ENCODE data around the gene CCDC144A. TPM values are rescaled to one million over a fixed set of nuclear protein-coding genes. Genes with fewer than 3 reads are reported as not detected.
"Not testable (repeated sequence)": the region's sequence is repeated elsewhere in the genome, so short reads cannot be mapped to it uniquely, and the experiment has no call there.

CCDC144A gene
- total RNA-seq, 2 donors from 2014 or later = 0.13 to 0.20 TPM

DNA sequence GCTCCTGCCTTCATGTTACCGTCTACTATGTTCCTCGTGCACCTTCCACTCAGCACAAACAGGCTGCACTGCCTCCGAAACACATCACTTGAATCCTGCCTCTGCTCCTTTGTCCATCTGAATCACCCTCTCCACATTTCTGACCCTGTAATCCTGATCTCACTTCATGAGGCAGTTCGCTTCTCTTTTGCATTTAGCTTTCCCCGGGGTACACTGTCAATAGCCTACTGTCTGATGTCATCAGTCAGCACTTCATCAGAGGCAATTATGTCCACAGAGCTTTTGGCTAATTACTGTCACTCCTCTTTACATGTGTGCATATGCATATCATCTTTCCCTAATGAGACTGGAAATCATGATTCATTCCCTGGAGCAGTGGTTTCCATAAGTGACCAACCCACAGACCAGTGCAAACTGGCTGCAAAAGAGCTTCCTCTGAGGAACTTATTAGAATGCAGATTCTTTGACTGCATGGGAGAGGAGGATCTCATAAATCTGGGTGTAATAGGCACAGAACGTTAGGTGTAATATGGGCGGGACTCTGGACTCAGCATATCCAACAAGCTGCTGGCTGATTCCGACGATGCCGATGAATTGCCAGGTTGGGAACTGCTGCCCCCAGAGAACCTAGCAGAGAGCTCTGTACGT lies 99.0 kb downstream of the CCDC144A start:
- not testable (repeated sequence) for H3K4me3 ChIP-seq

DNA sequence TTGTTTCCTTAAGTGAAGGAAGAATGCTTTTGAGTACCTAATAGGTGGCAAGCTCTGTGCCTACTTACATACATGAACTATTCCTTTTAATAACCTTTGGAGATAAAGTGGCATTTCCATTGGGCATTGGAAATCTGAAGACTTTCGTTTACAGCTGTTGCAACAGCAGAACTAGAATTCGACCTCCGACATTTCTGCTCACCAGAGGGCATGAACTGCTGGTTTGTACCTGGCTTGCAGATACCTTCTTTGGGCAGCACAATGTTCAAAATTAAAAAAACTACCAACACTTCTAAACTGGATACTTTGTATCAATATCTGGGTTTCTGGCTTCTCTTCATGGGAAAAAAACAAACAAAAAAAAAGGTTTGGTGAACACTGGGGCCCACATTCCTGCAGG lies 99.6 kb downstream of the CCDC144A start:
- H3K9ac ChIP-seq (ENCODE audit: low read depth in 2 of 2, low read length in 2 of 2); H3K27ac ChIP-seq; H3K9me3 ChIP-seq; intact Hi-C loops (cut with DNase I); DNase-seq; H3K4me1 ChIP-seq; H3K36me3 ChIP-seq; H3K4me3 ChIP-seq; H3K27me3 ChIP-seq: not testable (repeated sequence)

More for the DNA sequence above, 99.0 kb downstream of the CCDC144A start:
- H3K27me3 ChIP-seq; H3K4me1 ChIP-seq; DNase-seq; H3K27ac ChIP-seq; H3K9me3 ChIP-seq; intact Hi-C loops (cut with DNase I); H3K9ac ChIP-seq (ENCODE audit: low read depth in 2 of 2, low read length in 2 of 2); H3K36me3 ChIP-seq: not testable (repeated sequence)

DNA sequence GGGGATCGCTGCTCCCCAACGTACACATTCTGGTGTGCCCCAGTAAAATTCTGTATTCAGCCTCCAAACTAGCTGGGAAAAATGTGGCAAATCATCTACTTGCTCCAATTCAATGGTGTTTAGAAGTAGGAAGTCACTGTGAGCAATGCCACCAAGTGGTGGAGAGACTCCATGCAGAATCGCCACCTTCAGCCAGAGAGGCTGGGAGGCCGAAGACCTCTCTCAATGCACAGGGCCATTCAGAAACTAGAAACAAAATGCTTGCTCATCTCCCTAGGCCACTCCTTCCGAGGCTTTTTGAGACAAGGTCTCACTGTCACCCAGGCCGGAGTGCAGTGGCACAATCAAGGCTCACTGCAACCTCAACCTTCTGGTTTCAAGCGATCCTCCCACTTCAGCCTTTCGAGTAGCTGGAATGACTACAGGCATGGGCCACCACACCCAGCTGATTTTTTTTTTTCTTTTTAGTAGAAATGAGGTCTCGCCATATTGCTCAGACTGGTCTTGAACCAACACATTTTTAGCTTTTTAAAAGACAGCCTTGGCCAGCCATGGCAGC lies 100.4 kb downstream of the CCDC144A start:
- H3K9me3 ChIP-seq; DNase-seq; intact Hi-C loops (cut with DNase I); H3K27me3 ChIP-seq; H3K4me3 ChIP-seq; H3K36me3 ChIP-seq; H3K27ac ChIP-seq; H3K9ac ChIP-seq (ENCODE audit: low read depth in 2 of 2, low read length in 2 of 2); H3K4me1 ChIP-seq: not testable (repeated sequence)

DNA sequence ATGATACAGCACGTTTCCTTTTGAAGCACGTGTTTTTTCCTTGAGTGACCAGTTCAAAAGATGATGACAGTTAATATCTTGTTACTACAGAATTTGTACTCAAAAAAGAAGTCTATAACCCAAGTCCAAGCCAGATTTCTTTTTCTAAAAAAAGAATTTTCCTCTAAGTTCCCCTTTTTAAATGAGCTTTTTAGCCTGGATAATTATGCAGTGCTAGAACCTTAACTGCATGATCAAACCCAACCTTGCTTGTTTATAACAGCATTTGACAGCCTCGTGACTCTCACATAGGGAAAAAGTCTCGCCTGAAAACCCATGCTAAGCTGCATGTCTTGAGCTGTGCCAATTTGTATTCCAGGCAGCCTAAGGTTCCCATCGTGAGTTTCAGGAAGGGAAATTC lies 104.2 kb downstream of the CCDC144A start:
- intact Hi-C loops (cut with DNase I); DNase-seq; H3K27ac ChIP-seq: not testable (repeated sequence)

DNA sequence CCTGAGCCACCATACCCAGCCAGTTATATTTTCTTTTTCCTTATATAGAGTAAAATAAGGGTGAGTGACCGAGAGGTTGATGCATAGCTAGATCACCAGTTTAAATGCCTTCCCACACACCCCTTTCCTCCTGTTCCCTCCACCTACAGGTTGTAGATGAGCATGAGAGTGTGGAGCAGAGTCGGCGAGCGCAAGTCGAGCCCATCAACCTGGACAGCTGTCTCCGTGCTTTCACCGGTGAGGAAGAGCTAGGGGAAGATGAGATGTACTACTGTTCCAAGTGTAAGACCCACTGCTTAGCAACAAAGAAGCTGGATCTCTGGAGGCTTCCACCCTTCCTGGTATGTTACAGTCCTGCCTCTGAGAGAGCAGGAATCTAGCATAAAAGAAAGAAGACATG lies 105.9 kb downstream of the CCDC144A start:
- H3K4me3 ChIP-seq; H3K36me3 ChIP-seq; H3K27me3 ChIP-seq; DNase-seq; H3K9ac ChIP-seq (ENCODE audit: low read depth in 2 of 2, low read length in 2 of 2); H3K9me3 ChIP-seq; H3K4me1 ChIP-seq; H3K27ac ChIP-seq; intact Hi-C loops (cut with DNase I): not testable (repeated sequence)

More for the DNA sequence above, 104.2 kb downstream of the CCDC144A start:
- H3K4me3 ChIP-seq; H3K4me1 ChIP-seq; H3K9me3 ChIP-seq; H3K27me3 ChIP-seq; H3K36me3 ChIP-seq; H3K9ac ChIP-seq (ENCODE audit: low read depth in 2 of 2, low read length in 2 of 2): not testable (repeated sequence)

DNA sequence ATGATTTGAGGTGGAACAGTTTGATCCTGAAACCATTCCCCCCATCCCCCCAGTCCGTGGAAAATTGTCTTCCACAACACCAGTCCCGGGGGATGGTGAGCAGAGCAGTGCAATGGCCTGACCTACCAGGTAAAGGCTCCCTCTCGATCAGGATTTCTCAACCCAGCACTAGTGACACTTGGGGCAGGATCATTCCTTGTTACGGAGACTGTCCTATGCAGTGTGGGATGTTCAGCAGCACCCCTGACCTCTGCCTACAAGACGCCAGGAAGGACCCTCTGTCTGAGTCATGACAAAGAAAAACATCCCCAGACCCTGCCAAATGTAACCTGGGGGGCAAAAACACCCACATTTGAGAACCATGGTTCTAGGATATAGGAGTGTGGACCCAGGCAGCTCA lies 114.8 kb downstream of the CCDC144A start:
- DNase-seq; H3K27ac ChIP-seq; H3K4me3 ChIP-seq; H3K36me3 ChIP-seq; H3K27me3 ChIP-seq; intact Hi-C loops (cut with DNase I); H3K9me3 ChIP-seq; H3K9ac ChIP-seq (ENCODE audit: low read depth in 2 of 2, low read length in 2 of 2); H3K4me1 ChIP-seq: not testable (repeated sequence)

DNA sequence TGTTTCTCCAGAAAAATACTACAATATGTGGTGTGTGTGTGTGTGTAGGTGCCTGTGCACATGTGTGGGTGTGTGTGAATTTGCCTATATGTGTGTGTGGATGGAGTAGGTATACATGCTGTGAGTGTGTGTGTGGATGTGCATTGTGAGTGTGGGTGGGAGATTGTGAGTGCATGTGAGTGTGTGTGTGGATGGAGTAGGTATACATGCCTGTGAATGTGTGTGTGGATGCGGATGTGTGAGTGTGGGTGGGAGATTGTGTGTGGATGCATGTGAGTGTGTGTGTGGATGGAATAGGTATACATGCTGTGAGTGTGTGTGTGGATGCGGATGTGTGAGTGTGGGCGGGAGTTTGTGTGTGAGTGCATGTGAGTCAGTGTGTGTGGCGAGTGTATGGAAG lies 116.6 kb downstream of the CCDC144A start:
- DNase-seq; H3K27me3 ChIP-seq; H3K4me1 ChIP-seq; H3K9me3 ChIP-seq; H3K36me3 ChIP-seq; intact Hi-C loops (cut with DNase I); H3K4me3 ChIP-seq; H3K27ac ChIP-seq; H3K9ac ChIP-seq (ENCODE audit: low read depth in 2 of 2, low read length in 2 of 2): not testable (repeated sequence)

DNA sequence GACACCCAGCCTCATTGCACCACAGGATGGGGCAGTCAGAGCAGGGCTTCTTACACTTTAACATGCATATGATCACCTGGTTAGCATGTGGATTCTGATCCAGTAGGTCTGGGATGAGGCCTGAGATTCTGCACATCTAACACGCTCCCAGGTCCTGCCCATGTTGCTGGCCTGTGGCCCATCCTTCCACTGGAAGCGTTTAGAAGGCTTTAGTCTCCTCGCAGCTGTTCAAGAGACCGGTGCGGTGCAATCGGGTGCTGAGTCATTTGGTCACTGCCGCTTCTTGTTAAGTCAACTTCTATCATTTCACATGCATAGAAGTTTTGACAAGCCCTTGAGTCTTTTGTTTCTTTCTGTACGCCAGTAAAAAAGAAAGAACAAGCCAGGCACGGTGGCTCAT lies 117.6 kb downstream of the CCDC144A start:
- H3K4me1 ChIP-seq; H3K36me3 ChIP-seq; DNase-seq; H3K9ac ChIP-seq (ENCODE audit: low read depth in 2 of 2, low read length in 2 of 2); H3K4me3 ChIP-seq; H3K27me3 ChIP-seq; H3K27ac ChIP-seq; intact Hi-C loops (cut with DNase I); H3K9me3 ChIP-seq: not testable (repeated sequence)

DNA sequence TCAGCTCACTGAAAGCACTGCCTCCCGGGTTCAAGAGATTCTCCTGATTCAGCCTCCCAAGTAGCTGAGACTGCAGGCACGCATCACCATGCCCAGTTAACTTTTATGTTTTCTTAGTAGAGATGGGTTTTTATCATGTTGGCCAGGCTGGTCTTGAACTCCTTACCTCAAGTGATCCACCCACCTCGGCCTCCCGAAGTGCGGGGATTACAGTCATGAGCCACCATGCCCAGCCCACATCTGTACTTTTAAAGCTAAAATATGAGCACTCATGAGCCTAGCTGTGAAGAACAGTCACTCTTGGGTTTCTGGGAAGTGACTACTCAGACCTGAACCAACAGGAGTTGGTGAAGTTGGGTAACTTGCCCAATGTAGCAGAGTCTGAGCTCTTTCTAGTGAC lies 120.2 kb downstream of the CCDC144A start:
- H3K27me3 ChIP-seq; H3K9me3 ChIP-seq; intact Hi-C loops (cut with DNase I); H3K9ac ChIP-seq (ENCODE audit: low read depth in 2 of 2, low read length in 2 of 2); H3K4me3 ChIP-seq; H3K36me3 ChIP-seq; H3K4me1 ChIP-seq; H3K27ac ChIP-seq; DNase-seq: not testable (repeated sequence)

DNA sequence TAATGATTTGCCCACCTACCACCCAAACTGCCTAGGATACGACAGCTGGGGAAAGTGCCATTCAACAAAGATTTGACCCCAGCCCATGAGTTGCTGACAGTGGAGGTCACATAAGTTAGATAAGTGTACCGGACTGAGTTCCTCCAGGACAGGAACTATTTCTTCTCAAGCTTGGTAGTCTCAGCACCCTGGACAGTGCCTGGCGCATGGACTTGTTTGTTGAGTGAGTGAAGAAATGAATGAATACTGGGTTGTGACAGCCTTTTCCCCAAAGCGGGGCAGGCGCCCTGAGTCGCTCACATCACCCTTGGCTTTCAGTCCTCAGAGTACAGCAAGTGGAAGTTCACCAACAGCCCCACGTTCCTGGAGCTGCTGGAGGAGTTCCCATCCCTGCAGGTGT lies 122.1 kb downstream of the CCDC144A start:
- DNase-seq; H3K27ac ChIP-seq; H3K4me1 ChIP-seq; H3K9me3 ChIP-seq; intact Hi-C loops (cut with DNase I); H3K27me3 ChIP-seq; H3K4me3 ChIP-seq; H3K36me3 ChIP-seq; H3K9ac ChIP-seq (ENCODE audit: low read depth in 2 of 2, low read length in 2 of 2): not testable (repeated sequence)
